Transverse colon (tissue), 4 donors: ENCODE data around the gene MPDZ. TPM values are rescaled to one million over a fixed set of nuclear protein-coding genes. Genes with fewer than 3 reads are reported as not detected.

Experiments used
- DNase-seq: peaks from one replicate; pipeline ENCODE4 v3.0.0-alpha.2; 2019
- H3K27ac ChIP-seq, 4 donors: fragments of 200-600 bp; sonication (generic); 2 replicates each; pipeline ENCODE4 v1.5.1; 2016 to 2018; ENCODE audit warnings: inconsistent platforms in 4 of 4
- H3K27me3 ChIP-seq: fragments of 200-600 bp; sonication (generic); 2 replicates; pipeline ENCODE4 v1.5.1; 2017; ENCODE audit warnings: inconsistent platforms
- H3K36me3 ChIP-seq, 4 donors: fragments of 200-600 bp; sonication (generic); 2 replicates each; pipeline ENCODE4 v1.5.1; 2017 to 2019; ENCODE audit warnings: inconsistent platforms in 4 of 4
- H3K4me1 ChIP-seq, 4 donors: fragments of 200-600 bp; sonication (generic); 2 replicates each; pipeline ENCODE4 v1.5.1; 2017 to 2020; ENCODE audit warnings: inconsistent platforms in 4 of 4
- H3K4me3 ChIP-seq, 4 donors: fragments of 200-600 bp; sonication (generic); 1 replicate in 1 of 4; 2 replicates in 3 of 4; pipeline versions ENCODE4 v1.5.1 to v1.6.1; 2017 to 2019; ENCODE audit warnings: inconsistent platforms in 4 of 4
- H3K9me3 ChIP-seq, 2 donors: fragments of 200-600 bp; sonication (generic); 2 replicates each; pipeline ENCODE4 v1.5.1; 2017 to 2019; ENCODE audit warnings: inconsistent platforms in 2 of 2
- CTCF ChIP-seq, 5 experiments: fragments of 200-600 bp in 3 of 5; fragments of 450-650 bp in 2 of 5; sonication (generic) in 3 of 5; IDR thresholded peaks; 1 replicate in 2 of 5; 2 replicates in 3 of 5; pipeline ENCODE4 v1.5.1; 2016 to 2017; ENCODE audit warnings: antibody characterized with exemption in 5 of 5, inconsistent platforms in 3 of 5, mild to moderate bottlenecking in 2 of 5, moderate library complexity in 1 of 5
- EP300 ChIP-seq: sonication (generic); formaldehyde crosslinking; IDR thresholded peaks from one replicate; pipeline ENCODE4 v1.6.1; 2017; ENCODE audit warnings: antibody characterized with exemption, low read depth
- POLR2A ChIP-seq: fragments of 450-650 bp; IDR thresholded peaks from one replicate; pipeline ENCODE4 v1.6.1; 2016; ENCODE audit warnings: antibody characterized with exemption, mild to moderate bottlenecking, moderate library complexity
- POLR2AphosphoS5 ChIP-seq, 3 donors: sonication (generic); formaldehyde crosslinking; IDR thresholded peaks; one replicate each; pipeline ENCODE4 v1.6.1; 2016; ENCODE audit warnings: antibody characterized with exemption in 3 of 3
- WGBS, 2 donors: methylation state at CpG; one replicate each; pipeline ENCODE4 v1.1.5; 2018; ENCODE audit warnings: low coverage in 1 of 2; 5-methylcytosine and 5-hydroxymethylcytosine counted together
- in situ Hi-C, 4 donors: fragments of 200-750 bp; cut with MboI; loops; one replicate each; pipeline versions ENCODE4 v1.15.0 to v1.15.1; 2017; ENCODE audit warnings: low sequenced_read_pairs in 3 of 4, low pct_ligation_motif_present in 1 of 4, low pct_unique_long_range_greater_than_20kb in 1 of 4
- intact Hi-C: fragments of 100-400 bp; cut with DNase I; formaldehyde crosslinking; loops from one replicate; pipeline ENCODE4 v1.15.1; 2023; ENCODE audit warnings: low total_unique reads
- total RNA-seq, 4 donors: library from RNA; depleted of rRNA; stranded (reverse); fragments of >200 nt; gene quantifications; one replicate each; pipeline ENCODE4 v1.1.0, GENCODE V29; 2016

Gene MPDZ
- total RNA-seq, 4 donors from 2014 or later: 9.7 to 62.1 (median 14.5) TPM

- no peak for DNase-seq
- Histone ChIP-seq H3K4me3 (no peak overlapping the region), H3K27me3 (no peaks in the 10 kb centered on the region), H3K4me1 (peaks cover 0 to 25% (median 3%) of the 10 kb centered on the region in 4 donors), H3K36me3 (no peaks in the 10 kb centered on the region), H3K9me3 (no peaks in the 10 kb centered on the region), H3K27ac (no peak overlapping the region)
- no peak for TF ChIP-seq EP300
- no peak for TF ChIP-seq CTCF (IDR thresholded peaks at IDR 0.05)
- TF ChIP-seq POLR2AphosphoS5 (IDR thresholded peaks at IDR 0.05): no peak
- TF ChIP-seq POLR2A: no peak
- in situ Hi-C loops: no loop called here
- WGBS, 2 donors: 80 to 81% methylated on average over 1 of the region's 1 CpG
- intact Hi-C loops: no loop called here
These were observed 8.8 kb downstream of the MPDZ start for GRCh38 chr9:13270734-13271133.

DNA sequence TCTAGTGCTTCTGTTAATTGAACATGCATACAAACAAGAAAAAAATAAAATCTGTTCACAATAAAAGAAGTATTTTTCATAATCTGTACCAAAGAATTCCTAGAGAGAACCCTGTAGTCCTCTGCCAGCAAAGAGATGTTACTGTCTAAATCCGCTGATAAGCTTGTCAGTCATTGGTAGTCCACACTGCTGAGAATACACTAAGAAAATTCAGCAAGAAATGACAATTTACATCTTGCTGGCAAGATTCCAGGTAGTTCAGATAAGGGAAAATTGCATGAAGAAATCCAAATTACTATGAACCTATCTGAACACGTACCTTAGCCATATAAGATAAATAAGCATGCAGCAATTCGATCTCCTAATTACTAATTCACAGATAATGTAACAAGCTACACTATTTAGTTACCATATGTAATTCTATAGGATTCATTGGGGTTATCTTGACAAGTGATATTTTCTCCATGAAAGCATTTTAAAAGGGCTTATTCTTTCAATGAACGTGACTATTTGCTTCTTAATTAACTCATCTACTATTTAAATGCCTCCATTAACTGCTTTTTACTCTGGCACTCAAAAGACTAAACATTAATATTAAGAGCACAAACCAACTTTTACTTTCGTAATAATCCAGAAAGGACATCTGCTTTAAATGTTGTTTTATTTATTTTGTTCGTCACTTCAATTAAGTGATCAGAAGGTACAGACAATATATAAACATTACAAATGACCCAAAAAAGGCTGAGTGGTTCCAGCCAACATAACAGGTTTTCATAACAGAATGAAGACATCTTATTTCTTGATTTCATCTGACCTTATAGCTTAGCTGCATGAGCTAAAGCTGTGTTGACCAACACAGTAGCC lies 9.7 kb downstream of the MPDZ start:
- Histone ChIP-seq H3K36me3 (no peaks in the 10 kb centered on the region), H3K4me1 (peaks cover 0 to 21% (median 2%) of the 10 kb centered on the region in 4 donors), H3K9me3 (no peaks in the 10 kb centered on the region), H3K27me3 (no peaks in the 10 kb centered on the region), H3K4me3 (no peak overlapping the region), H3K27ac (no peak overlapping the region)
- TF ChIP-seq POLR2A (no peak), CTCF (IDR thresholded peaks at IDR 0.05) (no peak), POLR2AphosphoS5 (IDR thresholded peaks at IDR 0.05) (no peak), EP300 (no peak)
- in situ Hi-C loops (no loop called here), intact Hi-C loops (no loop called here)
- WGBS, 2 donors: 71 to 76% methylated on average over 6 of the region's 6 CpGs
- DNase-seq: no peak

- Histone ChIP-seq H3K4me3 (no peak overlapping the region), H3K27me3 (no peaks in the 10 kb centered on the region), H3K36me3 (no peaks in the 10 kb centered on the region), H3K4me1 (peaks cover 0 to 13% (median 0%) of the 10 kb centered on the region in 4 donors), H3K9me3 (no peaks in the 10 kb centered on the region), H3K27ac (no peak overlapping the region)
- TF ChIP-seq POLR2AphosphoS5 (IDR thresholded peaks at IDR 0.05): no peak
- TF ChIP-seq CTCF (IDR thresholded peaks at IDR 0.05): no peak
- TF ChIP-seq EP300: no peak
- no peak for TF ChIP-seq POLR2A
- in situ Hi-C loops: no loop called here
- DNase-seq: no peak
- 77 to 89% methylated on average over 7 of the region's 7 CpGs for WGBS, 2 donors
- intact Hi-C loops: no loop called here
These were observed 11.0 kb downstream of the MPDZ start for GRCh38 chr9:13268469-13268868.

DNA sequence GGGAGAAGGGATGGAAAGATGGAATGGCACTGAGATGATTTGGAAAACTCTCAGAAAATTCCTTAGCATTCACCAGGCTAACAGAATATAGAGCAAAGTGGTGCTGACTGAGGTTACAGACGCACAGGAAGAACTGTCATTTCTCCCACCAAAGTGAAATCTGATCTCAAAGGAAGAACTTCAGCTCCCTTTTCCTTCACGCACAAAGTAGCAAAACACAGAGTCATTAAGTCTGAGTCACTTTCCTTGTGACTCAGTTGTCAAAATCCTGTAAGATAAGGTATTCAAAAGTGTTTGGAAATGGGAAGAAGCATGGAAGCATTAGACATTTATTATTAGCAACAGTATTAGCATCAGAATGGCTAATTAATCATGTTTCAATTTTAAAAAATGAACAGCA lies 11.7 kb downstream of the MPDZ start:
- no peak overlapping the region for H3K4me3 ChIP-seq
- no peak overlapping the region for H3K27ac ChIP-seq
- in situ Hi-C loops: no loop called here
- no peak for DNase-seq
- H3K9me3 ChIP-seq: no peaks in the 10 kb centered on the region
- WGBS, 2 donors: 52 to 58% methylated on average over 2 of the region's 2 CpGs
- H3K36me3 ChIP-seq: no peaks in the 10 kb centered on the region
- no peak for TF ChIP-seq POLR2A
- no peak for TF ChIP-seq EP300
- no peak for TF ChIP-seq CTCF (IDR thresholded peaks at IDR 0.05)
- TF ChIP-seq POLR2AphosphoS5 (IDR thresholded peaks at IDR 0.05): no peak
- intact Hi-C loops: no loop called here
- H3K4me1 ChIP-seq: peaks cover 0 to 13% (median 0%) of the 10 kb centered on the region in 4 donors
- H3K27me3 ChIP-seq: no peaks in the 10 kb centered on the region
